Measurements from ENCODE around the gene PHF21B.

DNA sequence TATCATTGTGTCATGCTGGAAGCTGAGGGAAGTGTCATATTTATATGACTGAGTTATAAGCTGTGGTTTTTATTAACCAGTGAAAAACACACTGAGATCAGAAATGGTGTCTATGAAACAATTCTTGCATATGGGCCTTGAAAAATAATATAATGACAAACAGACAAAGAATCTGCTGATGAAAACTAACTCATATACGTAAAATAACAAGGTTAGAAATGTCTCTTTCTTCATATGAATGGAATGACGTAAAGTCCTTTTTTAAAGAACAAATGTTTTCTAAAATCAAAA, 48.8 kb upstream of the PHF21B start:
- TF ChIP-seq, protein P1, sequence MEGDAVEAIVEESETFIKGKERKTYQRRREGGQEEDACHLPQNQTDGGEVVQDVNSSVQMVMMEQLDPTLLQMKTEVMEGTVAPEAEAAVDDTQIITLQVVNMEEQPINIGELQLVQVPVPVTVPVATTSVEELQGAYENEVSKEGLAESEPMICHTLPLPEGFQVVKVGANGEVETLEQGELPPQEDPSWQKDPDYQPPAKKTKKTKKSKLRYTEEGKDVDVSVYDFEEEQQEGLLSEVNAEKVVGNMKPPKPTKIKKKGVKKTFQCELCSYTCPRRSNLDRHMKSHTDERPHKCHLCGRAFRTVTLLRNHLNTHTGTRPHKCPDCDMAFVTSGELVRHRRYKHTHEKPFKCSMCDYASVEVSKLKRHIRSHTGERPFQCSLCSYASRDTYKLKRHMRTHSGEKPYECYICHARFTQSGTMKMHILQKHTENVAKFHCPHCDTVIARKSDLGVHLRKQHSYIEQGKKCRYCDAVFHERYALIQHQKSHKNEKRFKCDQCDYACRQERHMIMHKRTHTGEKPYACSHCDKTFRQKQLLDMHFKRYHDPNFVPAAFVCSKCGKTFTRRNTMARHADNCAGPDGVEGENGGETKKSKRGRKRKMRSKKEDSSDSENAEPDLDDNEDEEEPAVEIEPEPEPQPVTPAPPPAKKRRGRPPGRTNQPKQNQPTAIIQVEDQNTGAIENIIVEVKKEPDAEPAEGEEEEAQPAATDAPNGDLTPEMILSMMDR (IDR thresholded peaks at IDR 0.05), result no peak
- TF ChIP-seq EZH2phosphoT487 (IDR thresholded peaks at IDR 0.05) (no peak), EZH2 (IDR thresholded peaks at IDR 0.05) (no peak)

Measured in neural progenitor cell (in vitro differentiated cells).